SKM-1 (cell line): ENCODE data around the gene LMNTD2.
A peak's percentile ranks its signal among the peaks of the same experiment; 100 is the strongest.

Experiments used
- DNase-seq: peaks from one replicate; lab custom pipeline; 2025; ENCODE audit not compliant: unreplicated experiment; lab: John Stamatoyannopoulos, UW

Gene LMNTD2

GRCh38 chr11:554428-555226, 5.9 kb downstream of the LMNTD2 start:
- DNase-seq = peak; percentile 27

GRCh38 chr11:553988-554340, 6.6 kb downstream of the LMNTD2 start:
- no peak for DNase-seq

- DNase-seq = no peak
These were observed 7.2 kb downstream of the LMNTD2 start for GRCh38 chr11:553083-553987.

GRCh38 chr11:551596-551995, 8.9 kb downstream of the LMNTD2 start:
- no peak for DNase-seq

- no peak for DNase-seq
These were observed 9.4 kb downstream of the LMNTD2 start for GRCh38 chr11:551131-551530.

GRCh38 chr11:550746-551085, 9.8 kb downstream of the LMNTD2 start:
- DNase-seq = no peak

- DNase-seq = no peak
These were observed 10.4 kb downstream of the LMNTD2 start for GRCh38 chr11:550021-550745.

- DNase-seq = no peak
These were observed 11.6 kb downstream of the LMNTD2 start for GRCh38 chr11:548700-549603.

- no peak for DNase-seq
These were observed 15.4 kb downstream of the LMNTD2 start for GRCh38 chr11:545171-545570.

GRCh38 chr11:544817-545166, 15.7 kb downstream of the LMNTD2 start:
- no peak for DNase-seq

- no peak for DNase-seq
These were observed 19.1 kb downstream of the LMNTD2 start for GRCh38 chr11:541433-541885.

GRCh38 chr11:540583-541432, 19.7 kb downstream of the LMNTD2 start:
- no peak for DNase-seq

GRCh38 chr11:539971-540481, 20.5 kb downstream of the LMNTD2 start:
- DNase-seq = no peak

GRCh38 chr11:538431-539051, 22.0 kb downstream of the LMNTD2 start:
- no peak for DNase-seq

GRCh38 chr11:537622-538430, 22.7 kb downstream of the LMNTD2 start:
- no peak for DNase-seq

- peak; percentile 53 for DNase-seq
These were observed 23.5 kb downstream of the LMNTD2 start, which contains the start of gene LRRC56 for GRCh38 chr11:536841-537621. Gene LRRC56 (plus strand): TSS chr11:537527. CDS start chr11:540685, 3,158 bp downstream.
